Tibial artery (tissue), 4 donors: ENCODE data around the gene MBD3L5.

Experiments used
- DNase-seq, 2 donors: peaks; one replicate each; pipeline ENCODE4 v3.0.0-alpha.2; 2019
- H3K27ac ChIP-seq, 2 donors: fragments of 200-600 bp; sonication (generic) in 1 of 2; 1 replicate in 1 of 2; 2 replicates in 1 of 2; pipeline ENCODE4 v1.5.1; 2018 to 2019; ENCODE audit warnings: mild to moderate bottlenecking in 1 of 2
- H3K27me3 ChIP-seq, 2 donors: fragments of 200-600 bp; sonication (generic) in 1 of 2; one replicate each; pipeline versions ENCODE4 v1.5.1 to v1.6.0; 2016 to 2019
- H3K36me3 ChIP-seq, 3 donors: fragments of 200-600 bp; sonication (generic) in 2 of 3; one replicate each; pipeline ENCODE4 v1.5.1; 2016 to 2019; ENCODE audit warnings: mild to moderate bottlenecking in 2 of 3
- H3K4me1 ChIP-seq, 4 donors: fragments of 200-600 bp; sonication (generic) in 2 of 4; 1 replicate in 3 of 4; 2 replicates in 1 of 4; pipeline ENCODE4 v1.5.1; 2016 to 2019
- H3K4me3 ChIP-seq, 2 donors: fragments of 200-600 bp; sonication (generic) in 1 of 2; 1 replicate in 1 of 2; 2 replicates in 1 of 2; pipeline ENCODE4 v1.5.1; 2018 to 2019; ENCODE audit warnings: mild to moderate bottlenecking in 2 of 2
- H3K9me3 ChIP-seq, 3 donors: fragments of 200-600 bp; sonication (generic) in 1 of 3; one replicate each; pipeline ENCODE4 v1.5.1; 2016 to 2019
- intact Hi-C: fragments of 100-400 bp; cut with DNase I; formaldehyde crosslinking; loops from one replicate; pipeline ENCODE4 v1.15.0; 2023; ENCODE audit warnings: low total_unique reads
- TF ChIP-seq, protein P1 (sequence below), 2 experiments: fragments of 200-600 bp in 1 of 2; fragments of 450-650 bp in 1 of 2; IDR thresholded peaks; one replicate each; pipeline ENCODE4 v1.5.1; 2017 to 2019; ENCODE audit warnings: antibody characterized with exemption in 2 of 2, mild to moderate bottlenecking in 1 of 2, moderate library complexity in 1 of 2

MBD3L5 gene

DNA sequence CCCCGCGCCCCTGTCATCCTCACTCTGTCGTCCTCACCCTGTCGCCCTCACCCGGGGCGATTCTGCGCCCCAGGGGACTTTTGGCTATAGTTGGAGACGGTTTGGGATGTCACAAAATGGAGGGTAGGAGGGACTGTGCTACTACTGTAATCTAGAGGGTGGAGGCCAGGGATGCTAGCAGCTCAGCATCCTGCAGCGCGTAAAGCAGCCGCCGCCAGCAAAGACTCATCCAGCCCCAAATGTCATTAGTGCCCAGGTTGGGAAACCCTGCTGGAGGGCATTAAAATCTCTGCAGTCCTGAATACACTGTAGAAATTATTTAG, 39.5 kb downstream of the MBD3L5 start:
- Histone ChIP-seq H3K4me1 (peaks cover 0 to 11% (median 5%) of the 10 kb centered on the region in 4 donors), H3K9me3 (peaks cover 0 to 3% (median under 1%) of the 10 kb centered on the region in 3 donors), H3K36me3 (peaks cover 38 to 41% (median 41%) of the 10 kb centered on the region in 3 donors), H3K27me3 (no peaks in the 10 kb centered on the region), H3K4me3 (peak overlapping the region; percentile 90 to 91), H3K27ac (peak overlapping the region; percentile 73 to 77)
- DNase-seq, result no peak
- intact Hi-C loops, result no loop called here
- TF ChIP-seq, protein P1, sequence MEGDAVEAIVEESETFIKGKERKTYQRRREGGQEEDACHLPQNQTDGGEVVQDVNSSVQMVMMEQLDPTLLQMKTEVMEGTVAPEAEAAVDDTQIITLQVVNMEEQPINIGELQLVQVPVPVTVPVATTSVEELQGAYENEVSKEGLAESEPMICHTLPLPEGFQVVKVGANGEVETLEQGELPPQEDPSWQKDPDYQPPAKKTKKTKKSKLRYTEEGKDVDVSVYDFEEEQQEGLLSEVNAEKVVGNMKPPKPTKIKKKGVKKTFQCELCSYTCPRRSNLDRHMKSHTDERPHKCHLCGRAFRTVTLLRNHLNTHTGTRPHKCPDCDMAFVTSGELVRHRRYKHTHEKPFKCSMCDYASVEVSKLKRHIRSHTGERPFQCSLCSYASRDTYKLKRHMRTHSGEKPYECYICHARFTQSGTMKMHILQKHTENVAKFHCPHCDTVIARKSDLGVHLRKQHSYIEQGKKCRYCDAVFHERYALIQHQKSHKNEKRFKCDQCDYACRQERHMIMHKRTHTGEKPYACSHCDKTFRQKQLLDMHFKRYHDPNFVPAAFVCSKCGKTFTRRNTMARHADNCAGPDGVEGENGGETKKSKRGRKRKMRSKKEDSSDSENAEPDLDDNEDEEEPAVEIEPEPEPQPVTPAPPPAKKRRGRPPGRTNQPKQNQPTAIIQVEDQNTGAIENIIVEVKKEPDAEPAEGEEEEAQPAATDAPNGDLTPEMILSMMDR (IDR thresholded peaks at IDR 0.05), result no peak

DNA sequence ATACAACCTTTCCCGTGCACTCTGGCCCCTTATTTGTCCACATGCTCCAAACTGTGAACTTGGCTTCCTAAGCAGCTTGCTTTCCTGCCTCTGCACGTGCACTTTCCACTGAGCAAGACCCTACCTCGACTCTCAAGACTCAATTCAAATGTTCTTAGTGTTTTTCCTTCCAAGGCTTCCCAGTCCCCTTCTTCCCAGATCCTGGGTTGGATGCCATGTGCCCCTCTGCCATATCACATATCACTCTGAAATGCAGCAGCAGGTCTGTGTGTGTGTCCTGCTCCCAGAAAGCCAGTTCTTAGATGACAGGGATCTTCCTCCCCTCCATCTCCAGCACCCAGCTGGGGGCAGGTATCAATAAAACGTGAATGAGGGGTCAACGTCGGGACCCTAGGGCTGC, 42.2 kb downstream of the MBD3L5 start:
- Histone ChIP-seq H3K9me3 (peaks cover 0 to 28% (median 26%) of the 10 kb centered on the region in 3 donors), H3K4me3 (no peak overlapping the region), H3K4me1 (peaks cover 0 to 11% (median 5%) of the 10 kb centered on the region in 4 donors), H3K36me3 (peaks cover 65 to 68% (median 67%) of the 10 kb centered on the region in 3 donors), H3K27ac (no peak overlapping the region), H3K27me3 (no peaks in the 10 kb centered on the region)
- DNase-seq, result no peak
- intact Hi-C loops, result no loop called here
- TF ChIP-seq, protein P1 (IDR thresholded peaks at IDR 0.05), result no peak

DNA sequence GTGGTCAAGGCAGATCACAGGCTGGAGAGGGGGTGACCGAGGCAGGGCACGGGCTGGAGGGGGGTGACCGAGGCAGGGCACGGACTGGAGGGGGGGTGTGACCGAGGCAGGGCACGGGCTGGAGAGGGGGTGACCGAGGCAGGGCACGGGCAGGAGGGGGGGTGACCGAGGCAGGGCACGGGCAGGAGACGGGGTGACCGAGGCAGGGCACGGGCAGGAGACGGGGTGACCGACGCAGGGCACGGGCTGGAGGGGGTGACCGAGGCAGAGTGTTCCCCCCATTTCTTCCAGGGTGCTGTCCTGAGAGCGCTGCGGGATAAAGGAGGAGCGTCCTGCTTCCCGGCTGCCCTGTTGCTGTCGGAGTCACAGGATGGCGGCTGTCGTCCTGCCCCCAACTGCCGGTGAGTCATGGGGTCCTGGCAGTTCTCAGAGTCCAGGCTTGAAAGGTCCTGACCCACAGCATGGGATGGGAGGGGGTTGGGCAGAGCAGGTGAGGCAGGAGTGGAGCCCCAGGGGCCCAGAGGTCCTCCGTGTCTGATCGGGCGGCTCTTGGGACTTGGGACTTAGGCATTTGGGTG, 44.4 kb downstream of the MBD3L5 start:
- peaks cover 0 to 11% (median 5%) of the 10 kb centered on the region in 4 donors for H3K4me1 ChIP-seq
- H3K27me3 ChIP-seq, result no peaks in the 10 kb centered on the region
- TF ChIP-seq, protein P1 (IDR thresholded peaks at IDR 0.05), result no peak
- no peak overlapping the region for H3K4me3 ChIP-seq
- DNase-seq, result no peak
- intact Hi-C loops, result no loop called here
- H3K9me3 ChIP-seq, result peaks cover 7 to 50% (median 48%) of the 10 kb centered on the region in 3 donors
- no peak overlapping the region for H3K27ac ChIP-seq
- peaks cover 87 to 91% (median 90%) of the 10 kb centered on the region in 3 donors for H3K36me3 ChIP-seq

DNA sequence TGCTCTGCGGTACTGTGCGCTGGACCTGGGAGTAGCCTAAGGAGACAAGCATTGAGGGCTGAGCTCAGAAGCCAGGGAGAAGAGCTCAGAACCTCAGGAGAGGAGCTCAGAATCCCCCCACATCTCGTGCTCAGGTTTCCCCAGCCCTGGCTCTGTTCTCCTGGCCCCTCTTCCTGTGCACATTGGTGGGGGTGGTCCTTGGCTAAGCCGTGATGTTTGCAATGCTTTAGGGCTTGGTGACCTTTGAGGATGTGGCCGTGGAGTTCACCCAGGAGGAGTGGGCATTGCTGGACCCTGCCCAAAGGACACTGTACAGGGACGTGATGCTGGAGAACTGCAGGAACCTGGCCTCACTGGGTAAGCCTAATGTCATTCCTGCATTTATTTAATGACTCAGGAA, 45.8 kb downstream of the MBD3L5 start:
- intact Hi-C loops, result no loop called here
- H3K4me3 ChIP-seq, result no peak overlapping the region
- peaks cover 97 to 100% (median 100%) of the 10 kb centered on the region in 3 donors for H3K36me3 ChIP-seq
- H3K4me1 ChIP-seq, result no peaks in the 10 kb centered on the region
- TF ChIP-seq, protein P1 (IDR thresholded peaks at IDR 0.05), result no peak
- no peaks in the 10 kb centered on the region for H3K27me3 ChIP-seq
- H3K27ac ChIP-seq, result no peak overlapping the region
- peaks cover 12 to 64% (median 62%) of the 10 kb centered on the region in 3 donors for H3K9me3 ChIP-seq
- no peak for DNase-seq

DNA sequence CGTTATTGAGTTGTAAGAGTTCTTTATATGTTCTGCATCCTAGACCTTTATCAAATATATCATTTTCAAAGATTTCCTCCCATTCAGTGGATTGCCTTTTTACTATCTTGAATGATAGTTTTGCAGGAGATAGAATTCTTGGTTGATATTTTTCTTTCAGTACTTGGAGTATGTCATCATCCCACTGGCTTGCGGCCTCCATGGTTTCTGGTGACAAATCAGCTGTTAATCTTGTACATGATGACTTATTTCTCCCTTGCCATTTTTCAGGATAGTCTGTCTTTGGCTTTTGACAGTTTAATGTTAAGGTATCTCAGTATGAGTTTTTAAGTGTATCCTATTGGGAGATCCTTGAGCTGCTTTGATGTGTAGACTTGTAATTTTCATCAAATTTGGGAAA, 47.6 kb downstream of the MBD3L5 start:
- intact Hi-C loops, result no loop called here
- DNase-seq, result no peak
- H3K4me1 ChIP-seq, result no peaks in the 10 kb centered on the region
- H3K4me3 ChIP-seq, result no peak overlapping the region
- TF ChIP-seq, protein P1 (IDR thresholded peaks at IDR 0.05), result no peak
- H3K27me3 ChIP-seq, result no peaks in the 10 kb centered on the region
- peaks cover 17 to 82% (median 80%) of the 10 kb centered on the region in 3 donors for H3K9me3 ChIP-seq
- no peak overlapping the region for H3K27ac ChIP-seq
- peaks cover 100% of the 10 kb centered on the region in 3 donors for H3K36me3 ChIP-seq
